HG03135 (cell line): Measurements from ENCODE around the gene ELMO3.

ENCODE experiments used
- ATAC-seq: cut with Tn5 transposase; IDR thresholded peaks from one replicate; pipeline ENCODE4 v1.9.1; 2021; ENCODE audit warnings: mild to moderate bottlenecking, moderate library complexity; ENCODE audit not compliant: unreplicated experiment

ELMO3 gene, protein sequence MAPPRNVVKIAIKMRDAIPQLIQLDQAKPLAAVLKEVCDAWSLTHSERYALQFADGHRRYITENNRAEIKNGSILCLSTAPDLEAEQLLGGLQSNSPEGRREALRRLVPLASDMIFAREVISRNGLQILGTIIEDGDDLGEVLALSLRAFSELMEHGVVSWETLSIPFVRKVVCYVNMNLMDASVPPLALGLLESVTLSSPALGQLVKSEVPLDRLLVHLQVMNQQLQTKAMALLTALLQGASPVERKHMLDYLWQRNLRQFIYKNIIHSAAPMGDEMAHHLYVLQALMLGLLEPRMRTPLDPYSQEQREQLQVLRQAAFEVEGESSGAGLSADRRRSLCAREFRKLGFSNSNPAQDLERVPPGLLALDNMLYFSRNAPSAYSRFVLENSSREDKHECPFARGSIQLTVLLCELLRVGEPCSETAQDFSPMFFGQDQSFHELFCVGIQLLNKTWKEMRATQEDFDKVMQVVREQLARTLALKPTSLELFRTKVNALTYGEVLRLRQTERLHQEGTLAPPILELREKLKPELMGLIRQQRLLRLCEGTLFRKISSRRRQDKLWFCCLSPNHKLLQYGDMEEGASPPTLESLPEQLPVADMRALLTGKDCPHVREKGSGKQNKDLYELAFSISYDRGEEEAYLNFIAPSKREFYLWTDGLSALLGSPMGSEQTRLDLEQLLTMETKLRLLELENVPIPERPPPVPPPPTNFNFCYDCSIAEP

DNA sequence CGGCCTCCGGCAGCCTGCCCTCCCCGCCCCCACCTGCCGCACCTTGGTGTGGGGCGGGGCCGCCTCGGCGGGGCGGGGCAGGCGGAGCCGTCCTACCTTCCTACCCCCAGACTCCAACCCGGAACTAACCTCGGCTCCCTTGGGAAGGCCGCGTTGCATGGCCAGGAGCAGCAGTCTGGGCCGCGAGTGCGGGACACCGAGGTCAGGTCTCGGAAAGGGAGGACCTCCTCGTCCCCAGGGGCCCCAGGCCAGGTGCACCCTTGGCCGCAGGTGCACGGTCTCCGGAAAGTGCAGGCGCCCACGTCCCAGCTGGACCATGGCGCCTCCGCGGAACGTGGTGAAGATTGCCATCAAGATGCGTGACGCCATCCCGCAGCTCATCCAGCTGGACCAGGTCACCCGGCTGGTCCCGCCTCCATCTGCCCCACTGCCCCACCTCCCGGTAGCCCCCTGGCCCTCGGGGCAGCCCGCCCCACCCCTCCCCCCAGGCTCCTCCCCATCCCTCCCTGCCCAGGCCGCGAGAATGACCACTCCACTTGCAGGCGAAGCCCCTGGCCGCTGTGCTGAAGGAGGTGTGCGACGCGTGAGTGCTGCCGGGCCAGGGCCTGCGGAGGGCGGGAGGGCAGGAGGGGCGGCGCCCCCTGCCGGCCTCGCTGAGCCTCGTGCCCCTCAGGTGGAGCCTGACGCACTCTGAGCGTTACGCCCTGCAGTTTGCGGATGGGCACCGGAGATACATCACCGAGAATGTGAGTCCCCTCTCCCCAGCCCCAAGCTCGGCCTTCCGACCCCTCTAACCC, at the start of gene ELMO3:
Gene ELMO3 (plus strand): TSS at position 121 of the 797 bp plus-strand sequence. CDS start 196 bp downstream, at position 317.
- ATAC-seq = no peak

DNA sequence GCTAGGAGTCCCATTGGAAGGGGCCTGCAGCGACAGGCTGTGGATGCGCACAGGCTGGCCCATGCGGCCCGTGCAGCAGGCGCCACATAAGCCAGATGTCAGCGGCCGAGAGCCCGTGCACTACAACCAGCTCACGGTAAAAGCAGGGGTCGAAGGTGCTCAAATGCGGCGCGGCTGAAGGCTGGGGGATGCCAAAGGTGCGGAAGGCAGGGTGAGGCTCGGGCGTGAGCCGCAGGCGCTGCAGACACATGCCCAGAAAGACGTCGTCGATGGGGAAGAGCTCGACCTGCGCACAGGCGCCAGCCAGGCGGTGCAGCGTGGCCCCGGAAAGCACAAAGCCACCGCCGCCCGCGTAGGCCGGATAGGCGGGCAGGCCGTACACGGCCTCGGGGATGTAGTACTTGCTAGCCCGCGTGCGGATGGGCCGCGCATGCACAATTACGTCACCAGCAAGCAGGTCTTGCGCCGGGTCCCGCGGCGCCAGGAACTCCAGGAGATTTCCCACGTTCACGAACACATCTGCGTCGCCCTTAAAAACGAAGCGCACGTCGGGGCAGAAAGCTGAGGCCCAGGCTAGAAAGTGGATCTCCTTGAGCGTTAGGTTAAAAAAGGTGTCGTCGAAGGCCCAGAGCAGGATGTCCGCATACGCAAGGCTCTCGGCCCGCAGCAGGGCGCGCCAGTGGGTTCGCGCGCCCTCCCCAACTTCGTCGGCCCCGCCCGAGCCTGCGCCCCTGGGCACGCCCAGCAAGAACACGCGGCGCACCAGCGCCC, 49.5 kb upstream of the ELMO3 start:
- ATAC-seq = no peak

DNA sequence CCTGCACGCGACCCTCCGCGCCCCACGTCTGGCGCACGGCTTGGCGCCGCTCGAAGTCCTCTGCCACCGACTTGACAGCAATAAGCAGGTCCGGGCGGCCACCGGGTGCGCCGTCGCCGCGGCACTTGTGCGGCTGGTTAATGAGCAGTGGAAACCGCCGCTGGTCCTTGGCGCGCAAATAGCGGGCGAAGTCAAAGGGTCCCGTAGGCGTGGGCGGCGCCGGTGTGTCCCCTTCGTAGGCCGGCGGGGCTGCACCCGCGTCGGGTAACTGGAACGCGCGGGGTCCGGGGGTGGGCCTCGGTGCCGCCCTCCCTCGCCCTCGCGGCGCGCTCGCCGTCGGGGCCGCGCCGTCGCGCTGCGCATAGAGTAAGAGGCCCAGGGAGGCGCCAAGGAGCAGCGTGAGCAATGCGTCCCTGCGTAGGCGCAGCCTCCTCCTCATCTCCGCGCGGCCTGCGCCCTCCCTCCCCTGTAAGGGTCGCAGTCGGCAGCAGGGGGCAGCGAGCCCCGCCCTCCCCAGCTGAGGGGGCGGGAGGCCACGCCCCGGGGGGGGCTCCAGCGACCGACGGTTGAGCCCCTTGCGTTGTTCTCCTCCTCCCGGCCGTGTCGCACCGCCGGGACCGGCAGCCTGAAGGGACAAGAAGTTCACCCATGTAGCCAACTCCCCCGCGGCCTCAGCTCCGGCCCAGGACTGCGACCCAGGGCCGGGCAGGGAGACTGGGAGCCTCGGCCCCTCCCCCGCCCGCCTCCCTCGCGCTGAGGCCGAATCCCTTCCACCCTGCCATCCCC, 48.7 kb upstream of the ELMO3 start:
- ATAC-seq = peak; percentile 34

DNA sequence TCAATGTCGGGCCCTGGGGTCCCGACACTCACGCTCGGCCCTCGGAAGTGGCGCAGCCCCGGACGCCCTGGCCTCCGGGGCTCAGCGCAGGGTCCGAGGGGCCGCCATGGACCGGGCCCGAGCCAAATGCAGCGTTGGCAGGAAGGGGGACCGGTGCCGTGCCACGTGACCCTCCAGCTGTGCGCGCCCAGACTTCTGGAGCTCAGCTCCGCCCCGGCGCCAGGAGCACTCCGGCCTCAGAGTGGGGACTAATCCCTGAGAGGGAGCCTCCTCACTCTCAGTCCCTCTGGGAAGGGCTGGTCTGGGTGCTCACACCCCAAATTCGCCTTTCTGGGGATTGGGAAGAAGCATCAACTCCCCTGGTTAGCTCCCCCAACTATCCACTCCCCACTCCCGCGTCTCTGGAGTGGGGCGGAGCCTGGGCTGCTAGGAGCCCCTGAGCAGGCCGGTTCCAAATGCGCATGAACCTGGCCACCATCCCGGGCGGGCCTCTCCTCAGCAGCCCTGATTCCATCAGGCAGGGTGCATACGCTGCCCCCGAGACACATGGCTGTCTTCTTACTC, 48.0 kb upstream of the ELMO3 start, which contains the start of gene B3GNT9:
Gene B3GNT9 (minus strand): TSS at position 166 of the 564 bp plus-strand sequence. CDS start 513 bp downstream, outside the sequence.
- peak; percentile 48 for ATAC-seq

DNA sequence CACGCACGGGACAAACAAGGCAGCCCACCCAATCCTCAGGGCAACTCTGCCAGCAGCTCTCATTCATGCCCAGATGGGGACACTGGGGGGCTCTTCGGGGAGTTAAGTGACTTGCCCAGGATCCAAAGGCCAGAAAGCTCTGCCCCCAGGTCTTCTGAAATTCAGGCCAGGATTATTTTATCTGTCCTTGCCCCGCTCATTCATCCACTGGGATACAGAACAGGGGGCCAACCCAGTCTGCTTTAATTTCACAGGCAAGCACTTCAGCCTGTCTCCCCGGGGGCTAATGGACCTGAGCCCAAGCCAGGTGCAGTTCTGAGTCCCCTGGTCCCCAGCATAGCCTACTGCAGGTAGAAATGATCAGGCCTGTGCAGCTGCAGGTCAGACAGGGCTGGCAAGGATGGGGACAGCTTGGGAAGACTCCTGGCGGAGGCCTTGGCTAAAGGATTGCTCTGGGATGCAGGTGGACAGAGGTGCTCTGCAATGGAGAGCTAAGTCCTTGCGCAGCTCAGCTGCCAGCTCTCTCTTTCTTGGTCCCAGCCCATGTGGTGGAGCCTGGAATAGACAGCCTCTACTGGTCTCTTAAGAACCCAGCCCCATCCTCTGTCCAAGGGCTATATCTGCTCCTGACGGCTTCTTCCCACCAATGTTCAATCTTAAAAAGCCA, 47.4 kb upstream of the ELMO3 start:
- ATAC-seq = no peak

DNA sequence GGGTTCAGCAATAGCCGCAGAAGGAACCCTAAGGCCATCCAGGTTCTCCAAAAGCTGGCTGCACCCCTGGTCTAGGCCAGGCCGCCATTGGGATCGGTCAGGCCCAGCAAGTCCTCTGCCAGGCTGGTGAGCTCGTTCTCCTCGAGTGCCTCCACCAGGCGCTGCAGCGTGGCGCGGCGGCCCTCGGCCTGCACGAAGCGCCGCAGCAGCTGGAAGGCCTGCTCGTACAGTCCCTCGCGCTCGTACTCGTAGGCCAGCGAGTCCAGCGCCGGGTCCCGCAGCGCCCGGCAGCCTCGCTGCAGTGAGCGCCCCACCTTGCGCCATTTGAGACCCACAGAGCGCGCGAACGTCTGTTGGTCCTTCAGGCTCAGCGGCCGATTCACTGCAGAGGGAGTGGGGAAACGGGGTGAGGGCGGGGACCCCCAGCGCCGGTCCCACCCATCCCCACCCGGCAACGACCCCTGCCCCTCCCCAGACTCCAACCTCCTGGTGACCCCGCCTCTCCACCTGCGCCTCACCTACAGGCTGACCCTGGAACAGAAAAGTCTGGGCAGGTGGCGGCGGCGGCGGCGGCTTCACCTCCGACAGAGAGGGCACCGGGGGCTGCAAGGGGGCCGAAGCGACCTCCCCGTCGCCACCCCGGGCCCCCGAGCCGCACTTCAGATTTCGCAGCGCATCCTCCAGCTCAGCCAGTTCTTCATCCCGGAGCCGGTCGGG, 44.2 kb upstream of the ELMO3 start:
- no peak for ATAC-seq

DNA sequence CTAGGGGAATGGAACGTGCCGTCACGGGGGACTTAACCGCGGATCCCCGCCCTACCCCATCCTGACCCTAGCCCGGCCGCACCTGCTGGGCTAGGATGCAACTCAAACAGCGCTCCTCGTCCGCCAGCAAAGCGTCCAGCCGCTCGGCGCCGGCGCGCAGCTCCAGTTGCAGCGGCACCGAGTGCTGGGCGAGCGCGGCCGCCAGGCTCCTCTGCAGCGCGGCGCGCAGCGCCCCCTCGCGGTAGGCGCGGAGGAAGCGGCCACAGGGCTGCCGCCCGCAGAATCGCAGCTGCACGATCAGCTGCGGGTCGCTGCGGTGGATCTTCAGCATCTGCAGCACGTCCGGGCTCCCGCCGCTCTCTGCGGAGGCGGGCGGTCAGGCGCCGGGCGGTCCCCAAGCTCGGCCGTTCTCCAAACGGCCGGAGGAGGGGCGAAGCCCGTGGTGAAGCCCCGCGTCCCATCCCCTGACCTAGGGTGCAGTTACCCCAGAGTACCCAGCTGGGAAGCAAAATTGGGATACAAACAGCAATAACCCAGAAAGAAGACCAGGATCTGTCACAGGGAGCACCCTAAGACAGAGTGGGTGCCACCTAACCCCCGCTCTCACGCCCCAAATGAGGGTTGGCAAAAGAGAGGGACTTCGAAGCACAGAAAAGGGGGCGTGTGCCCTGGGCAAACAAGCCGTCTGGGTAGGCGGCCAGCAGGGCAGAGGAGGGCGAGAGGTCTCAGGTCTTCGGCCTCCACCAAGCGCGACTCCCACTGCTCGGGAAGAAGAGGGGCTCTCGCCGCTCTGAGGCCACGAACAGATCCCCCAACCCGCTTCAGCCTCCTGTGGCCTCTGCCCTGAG, 43.4 kb upstream of the ELMO3 start:
- no peak for ATAC-seq

DNA sequence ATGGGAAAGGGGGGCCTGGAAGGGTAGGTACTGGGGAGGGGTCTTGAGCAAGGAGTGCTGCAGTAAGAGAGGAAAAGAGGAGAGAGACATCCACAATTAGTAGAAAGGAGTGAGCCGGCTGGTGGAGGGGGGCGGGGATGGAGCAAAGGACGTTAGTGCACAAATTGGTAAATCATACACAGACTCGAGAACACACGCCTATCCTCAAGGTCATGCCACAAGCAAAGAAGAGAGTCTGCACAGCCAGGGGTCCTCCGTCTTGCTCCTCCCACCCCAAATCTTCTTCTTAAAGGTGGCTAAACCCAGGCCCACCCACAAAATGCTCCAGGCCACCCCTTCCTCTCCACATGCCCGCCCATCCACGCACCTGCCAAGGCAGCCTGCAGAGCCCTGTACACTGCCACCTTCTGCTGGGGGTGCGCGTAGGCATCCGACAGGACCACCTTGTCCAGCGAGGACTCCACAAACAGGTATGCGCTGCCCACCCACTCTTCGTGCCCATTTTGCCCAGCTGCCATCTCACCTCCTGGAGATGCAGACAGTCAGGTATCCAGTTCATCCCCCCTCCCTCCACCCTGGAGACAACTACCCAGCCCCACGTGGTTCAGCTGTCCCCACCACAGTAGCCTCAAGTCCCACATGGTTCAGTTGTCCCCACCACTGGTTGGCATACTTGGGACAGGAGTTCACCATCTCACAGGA, 42.6 kb upstream of the ELMO3 start:
- ATAC-seq = no peak

DNA sequence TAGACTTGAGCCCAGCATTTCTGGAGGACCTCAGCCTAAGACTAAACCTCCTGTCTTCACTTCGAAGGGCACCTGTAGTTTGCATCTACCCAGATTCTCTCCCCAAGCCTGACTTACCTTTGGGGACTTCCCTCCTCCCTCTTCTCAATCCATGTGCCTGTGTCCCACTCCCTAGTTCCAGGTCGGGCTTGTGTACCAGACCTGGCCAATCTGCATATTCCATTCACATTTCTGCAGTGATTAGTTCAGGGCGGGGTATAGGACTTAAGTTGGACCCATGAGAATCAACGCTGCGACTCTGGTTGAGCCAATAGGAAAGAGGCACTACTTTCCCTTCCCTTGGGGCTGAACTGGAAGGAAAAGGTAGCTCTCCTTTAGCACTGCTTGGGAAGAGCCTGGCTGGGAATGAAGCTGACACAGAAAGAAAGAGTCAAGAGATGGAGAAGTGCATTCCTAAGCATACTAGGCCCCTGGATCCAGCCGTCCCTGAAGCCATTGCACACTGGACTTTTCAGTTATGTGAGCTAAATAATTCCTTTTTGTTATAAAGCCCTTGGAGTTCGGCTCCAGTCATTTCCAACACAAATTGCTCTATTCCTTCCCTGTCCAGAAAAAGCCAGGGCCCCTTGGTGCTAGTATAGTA, 41.7 kb upstream of the ELMO3 start:
- ATAC-seq = no peak

DNA sequence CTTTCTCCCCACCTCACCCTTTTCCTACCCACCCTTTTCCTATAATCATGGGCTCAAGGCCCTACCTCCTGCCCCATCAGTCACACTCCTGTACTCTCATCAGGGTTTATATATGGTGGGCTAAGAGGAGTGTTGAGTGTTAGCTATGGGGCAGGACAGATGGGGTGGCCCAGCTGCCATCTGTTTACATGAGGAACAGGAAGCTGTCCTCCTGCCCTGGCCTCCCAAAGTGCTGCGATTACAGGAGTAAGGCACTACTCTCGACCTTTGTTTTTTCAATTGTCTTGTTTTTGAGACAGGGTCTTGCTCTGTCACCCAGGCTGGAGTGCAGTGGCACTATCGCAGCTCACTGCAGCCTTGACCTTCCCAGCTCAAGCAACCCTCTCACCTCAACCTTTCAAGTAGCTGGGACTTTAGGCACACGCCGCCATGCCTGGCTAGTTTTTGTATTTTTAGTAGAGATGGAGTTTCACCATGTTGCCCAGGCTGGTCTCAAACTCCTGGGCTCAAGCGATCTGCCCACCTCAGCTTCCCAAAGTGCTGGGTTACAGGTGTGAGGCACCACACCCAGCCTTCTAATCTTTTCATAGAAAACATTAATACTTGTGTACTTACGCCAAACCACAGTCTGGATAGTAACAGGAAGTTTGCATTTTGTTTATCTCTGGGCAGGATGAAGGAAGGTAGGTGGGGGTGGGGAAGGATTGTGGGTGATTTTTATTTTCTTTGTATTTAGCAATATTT, 40.9 kb upstream of the ELMO3 start:
- no peak for ATAC-seq

DNA sequence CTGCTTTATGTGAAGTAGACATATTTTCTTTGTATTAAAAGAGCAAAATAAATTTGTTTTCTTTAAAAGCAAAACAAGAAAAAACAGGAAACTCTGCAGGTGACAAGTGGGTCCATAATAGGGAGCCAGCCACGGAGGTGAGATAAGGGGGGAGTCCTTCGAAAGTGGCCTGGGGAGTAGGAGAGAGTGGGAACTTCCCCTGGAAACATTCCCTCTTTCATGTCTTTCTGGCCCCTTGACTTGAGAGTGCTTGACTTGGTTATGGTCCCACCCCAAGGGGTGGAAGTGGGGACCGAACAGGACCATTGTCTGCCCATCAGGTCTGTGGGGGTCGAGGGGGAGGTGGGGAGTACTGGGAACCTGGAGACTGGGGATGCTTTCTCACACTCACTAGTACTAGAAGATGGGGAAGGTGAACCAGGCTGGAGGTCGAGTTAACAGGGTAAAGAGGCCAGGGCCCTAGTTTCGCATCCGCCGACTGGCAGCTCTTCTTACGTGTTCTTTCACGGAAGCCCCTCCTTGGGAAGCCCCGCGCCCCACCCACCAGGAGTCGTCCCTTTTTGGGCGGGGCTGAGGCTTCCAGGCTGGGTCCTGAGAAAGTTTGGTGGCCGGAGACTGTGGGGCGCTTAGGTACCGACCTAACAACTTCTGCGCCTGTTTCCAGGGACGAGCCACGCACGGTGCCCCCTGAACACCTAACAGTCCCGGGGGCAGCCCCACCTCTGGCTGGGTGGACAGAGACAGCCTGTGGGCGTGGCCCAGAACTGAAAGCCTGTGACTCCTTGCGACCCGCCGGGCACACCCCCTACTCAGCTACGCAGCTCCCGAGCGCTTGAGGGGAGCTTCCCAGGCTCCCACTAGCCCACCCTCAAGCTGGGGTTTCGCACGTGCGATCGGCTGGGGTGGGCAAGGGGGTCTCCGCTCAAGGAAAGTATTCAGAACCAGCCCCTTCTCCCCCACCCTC, 40.0 kb upstream of the ELMO3 start:
- ATAC-seq = peak; percentile 31

DNA sequence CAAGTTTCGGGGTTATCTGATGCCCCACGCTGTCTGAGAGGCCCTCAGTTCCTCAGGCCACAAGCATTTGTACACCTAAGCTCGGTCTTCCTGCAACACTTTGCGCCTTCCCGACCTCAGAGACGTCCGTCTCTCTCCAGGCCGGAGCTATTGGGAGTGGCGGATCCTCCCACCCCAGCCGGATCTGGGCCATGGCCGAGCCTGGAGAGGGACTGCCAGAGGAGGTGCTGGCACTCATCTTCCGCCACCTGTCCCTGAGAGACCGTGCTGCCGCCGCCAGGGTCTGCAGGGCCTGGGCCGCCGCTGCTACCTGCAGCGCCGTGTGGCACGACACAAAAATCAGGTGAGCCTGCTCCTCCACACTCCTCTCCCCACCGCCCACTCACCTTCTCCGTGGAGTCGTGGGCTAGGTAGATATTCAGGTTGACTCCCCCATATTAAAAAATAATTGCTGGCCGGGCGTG, 37.3 kb upstream of the ELMO3 start:
- ATAC-seq = no peak

DNA sequence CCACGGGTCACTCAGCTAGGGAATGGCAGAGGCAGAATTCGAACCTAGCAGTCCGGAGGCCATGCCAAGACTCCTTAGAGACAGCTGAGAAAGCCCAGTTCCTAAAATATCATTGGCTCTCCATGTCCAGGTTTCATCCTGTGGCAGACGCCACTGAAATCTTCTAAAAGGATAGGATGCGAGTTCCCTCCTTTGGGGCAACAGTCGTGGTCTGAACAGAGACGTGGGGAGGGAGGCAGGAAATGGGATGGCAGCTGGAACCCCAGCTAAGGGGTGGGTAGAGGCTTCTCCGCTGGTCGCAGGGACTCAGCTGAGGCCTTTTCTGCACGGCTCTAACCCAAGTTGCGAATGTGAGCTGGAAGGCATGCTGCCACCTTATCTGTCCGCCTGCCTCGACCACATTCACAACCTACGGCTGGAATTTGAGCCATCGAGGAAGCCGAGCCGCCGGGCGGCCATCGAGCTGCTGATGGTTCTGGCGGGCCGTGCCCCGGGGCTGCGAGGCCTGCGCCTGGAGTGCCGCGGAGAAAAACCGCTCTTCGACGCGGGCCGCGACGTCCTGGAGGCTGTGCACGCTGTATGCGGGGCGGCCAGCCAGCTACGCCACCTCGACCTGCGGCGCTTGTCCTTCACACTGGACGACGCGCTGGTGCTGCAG, 36.3 kb upstream of the ELMO3 start:
- no peak for ATAC-seq
